Left ventricle myocardium inferior (tissue), 1 donor: ENCODE results near the gene STOX2. TPM values are rescaled to one million over a fixed set of nuclear protein-coding genes. Genes with fewer than 3 reads are reported as not detected.

Experiments used
- DNase-seq: peaks from one replicate; pipeline ENCODE4 v3.0.0-alpha.2; 2020
- H3K27ac ChIP-seq: fragments of 200-600 bp; replicated peaks from 2 replicates; pipeline ENCODE4 v1.8.0; 2021
- H3K27me3 ChIP-seq: fragments of 200-600 bp; 2 replicates; pipeline ENCODE4 v1.8.0; 2021; ENCODE audit warnings: low read depth
- H3K36me3 ChIP-seq: fragments of 200-600 bp; 2 replicates; pipeline ENCODE4 v1.8.0; 2021
- H3K4me1 ChIP-seq: fragments of 200-600 bp; 2 replicates; pipeline ENCODE4 v1.8.0; 2021
- H3K4me3 ChIP-seq: fragments of 200-600 bp; 2 replicates; pipeline ENCODE4 v1.8.0; 2021; ENCODE audit warnings: mild to moderate bottlenecking, moderate library complexity
- H3K9me3 ChIP-seq: fragments of 200-600 bp; replicated peaks from 2 replicates; pipeline ENCODE4 v1.8.0; 2021
- intact Hi-C: fragments of 100-400 bp; cut with micrococcal nuclease; formaldehyde crosslinking; loops from one replicate; pipeline ENCODE4 v1.11.0; 2022
- long read RNA-seq: library from polyadenylated mRNA; unstranded; transcript quantifications from one replicate; pipeline ENCODE4 v2.0.0, GENCODE V29; 2021
- total RNA-seq: library from RNA; stranded (reverse); fragmentation: NEBNext Ultra II Directional; extraction: Animal tissue kit (Norgen Biotek cat#: 25700); gene quantifications from one replicate; pipeline ENCODE4 v1.2.1, GENCODE V29; 2021
- TF ChIP-seq, protein P1 (sequence below): fragments of 200-600 bp; IDR thresholded peaks from 2 replicates; pipeline ENCODE4 v1.8.0; 2021; ENCODE audit warnings: antibody characterized with exemption, mild to moderate bottlenecking, borderline replicate concordance
- donor health status: DM: no; HTN: yes; CAD: no; lungs with severe emphysema.

STOX2 gene, protein sequence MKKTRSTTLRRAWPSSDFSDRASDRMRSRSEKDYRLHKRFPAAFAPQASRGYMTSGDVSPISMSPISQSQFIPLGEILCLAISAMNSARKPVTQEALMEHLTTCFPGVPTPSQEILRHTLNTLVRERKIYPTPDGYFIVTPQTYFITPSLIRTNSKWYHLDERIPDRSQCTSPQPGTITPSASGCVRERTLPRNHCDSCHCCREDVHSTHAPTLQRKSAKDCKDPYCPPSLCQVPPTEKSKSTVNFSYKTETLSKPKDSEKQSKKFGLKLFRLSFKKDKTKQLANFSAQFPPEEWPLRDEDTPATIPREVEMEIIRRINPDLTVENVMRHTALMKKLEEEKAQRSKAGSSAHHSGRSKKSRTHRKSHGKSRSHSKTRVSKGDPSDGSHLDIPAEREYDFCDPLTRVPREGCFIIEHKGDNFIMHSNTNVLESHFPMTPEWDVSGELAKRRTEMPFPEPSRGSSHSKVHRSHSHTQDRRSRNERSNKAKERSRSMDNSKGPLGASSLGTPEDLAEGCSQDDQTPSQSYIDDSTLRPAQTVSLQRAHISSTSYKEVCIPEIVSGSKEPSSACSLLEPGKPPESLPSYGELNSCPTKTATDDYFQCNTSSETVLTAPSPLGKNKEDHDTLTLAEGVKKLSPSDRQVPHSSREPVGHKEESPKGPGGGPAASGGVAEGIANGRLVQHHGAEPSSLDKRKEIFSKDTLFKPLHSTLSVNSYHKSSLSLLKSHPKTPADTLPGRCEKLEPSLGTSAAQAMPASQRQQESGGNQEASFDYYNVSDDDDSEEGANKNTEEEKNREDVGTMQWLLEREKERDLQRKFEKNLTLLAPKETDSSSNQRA (N-terminal part only)
- total RNA-seq, result 12.2 TPM
- long read RNA-seq, partial matches to known transcripts, result 3 of 4 reads
- long read RNA-seq, other reads (novel, unspliced or antisense), result 1 of 4 reads

DNA sequence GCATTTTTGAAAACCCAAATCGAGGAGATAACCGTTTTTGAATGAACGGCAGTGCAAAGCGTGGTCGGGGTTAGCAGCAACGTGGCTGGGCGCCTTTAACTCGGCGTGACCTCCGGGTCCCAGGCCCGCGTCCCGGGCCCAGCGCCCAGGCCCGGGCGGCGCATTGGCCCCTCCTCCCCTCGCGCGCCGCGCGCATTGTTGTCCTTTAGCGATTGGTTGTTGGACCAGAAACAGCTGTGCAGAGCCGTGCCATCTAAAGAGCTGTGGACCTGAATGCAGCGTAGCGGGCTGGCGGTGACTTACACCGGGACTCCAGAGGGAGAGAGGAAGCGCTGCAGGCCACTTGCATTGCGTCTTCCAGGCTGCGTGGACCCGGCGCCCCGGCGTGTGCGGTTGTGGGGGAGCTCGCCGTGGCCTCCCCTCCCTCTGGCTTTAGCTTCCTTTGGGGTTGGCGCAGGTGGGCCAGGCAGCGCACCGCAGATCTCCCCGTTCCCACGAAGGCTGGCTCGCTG, at the start of gene STOX2:
TSS of gene STOX2 (plus strand) at position 227 of the 512 bp plus-strand sequence. CDS start 1,484 bp downstream, outside the sequence.
- Histone ChIP-seq H3K9me3 (peaks cover 4% of the 10 kb centered on the region), H3K36me3 (no peaks in the 10 kb centered on the region), H3K4me3 (peak within 1 kb of the TSS; percentile 86), H3K4me1 (peaks cover 55% of the 10 kb centered on the region), H3K27me3 (no peaks in the 10 kb centered on the region), H3K27ac (peak within 1 kb of the TSS; percentile 92)
- DNase-seq, result peak; percentile 86
- TF ChIP-seq, protein P1, sequence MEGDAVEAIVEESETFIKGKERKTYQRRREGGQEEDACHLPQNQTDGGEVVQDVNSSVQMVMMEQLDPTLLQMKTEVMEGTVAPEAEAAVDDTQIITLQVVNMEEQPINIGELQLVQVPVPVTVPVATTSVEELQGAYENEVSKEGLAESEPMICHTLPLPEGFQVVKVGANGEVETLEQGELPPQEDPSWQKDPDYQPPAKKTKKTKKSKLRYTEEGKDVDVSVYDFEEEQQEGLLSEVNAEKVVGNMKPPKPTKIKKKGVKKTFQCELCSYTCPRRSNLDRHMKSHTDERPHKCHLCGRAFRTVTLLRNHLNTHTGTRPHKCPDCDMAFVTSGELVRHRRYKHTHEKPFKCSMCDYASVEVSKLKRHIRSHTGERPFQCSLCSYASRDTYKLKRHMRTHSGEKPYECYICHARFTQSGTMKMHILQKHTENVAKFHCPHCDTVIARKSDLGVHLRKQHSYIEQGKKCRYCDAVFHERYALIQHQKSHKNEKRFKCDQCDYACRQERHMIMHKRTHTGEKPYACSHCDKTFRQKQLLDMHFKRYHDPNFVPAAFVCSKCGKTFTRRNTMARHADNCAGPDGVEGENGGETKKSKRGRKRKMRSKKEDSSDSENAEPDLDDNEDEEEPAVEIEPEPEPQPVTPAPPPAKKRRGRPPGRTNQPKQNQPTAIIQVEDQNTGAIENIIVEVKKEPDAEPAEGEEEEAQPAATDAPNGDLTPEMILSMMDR, result no peak
- intact Hi-C loops, result no loop called here

DNA sequence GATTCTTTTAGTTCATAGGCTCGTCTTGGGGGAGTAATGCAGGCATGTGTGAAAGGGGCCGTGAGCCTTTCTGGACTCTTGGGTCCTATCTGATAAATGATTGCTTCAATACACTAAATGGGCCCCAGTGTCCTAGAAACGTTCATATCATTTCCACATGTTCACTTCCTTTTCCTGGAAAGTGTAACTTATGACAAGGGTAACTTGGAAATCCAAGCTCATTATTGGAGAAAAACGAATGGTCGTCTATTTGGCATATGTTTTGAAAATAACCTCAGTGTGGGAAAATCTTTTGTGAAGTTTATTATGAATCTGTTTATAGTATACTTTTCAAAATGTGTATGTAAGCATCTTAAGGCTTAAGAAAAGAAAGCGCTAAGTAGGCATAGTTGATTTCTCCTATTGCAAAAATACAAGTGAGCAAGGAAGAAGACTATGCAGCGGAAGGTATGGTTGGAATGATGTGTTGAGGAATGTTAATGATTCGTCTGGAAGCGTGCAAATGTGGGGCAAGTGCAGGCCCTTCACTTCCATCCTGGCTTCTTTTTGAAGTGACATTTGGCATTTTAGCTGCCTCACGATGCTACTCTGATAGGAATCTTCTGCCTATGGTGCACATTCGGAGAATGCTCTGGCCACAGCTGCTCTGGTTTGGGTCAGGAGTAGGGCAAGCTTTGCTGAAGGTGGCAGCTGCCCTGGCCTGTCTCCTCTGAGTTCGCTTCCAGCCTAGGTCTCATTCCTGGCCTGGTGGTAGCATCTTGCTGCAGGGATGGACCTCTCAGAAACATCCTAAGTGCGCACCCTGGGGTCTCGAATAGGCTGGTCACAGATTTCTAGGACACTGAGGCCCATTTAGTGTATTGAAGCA, 49.5 kb upstream of the STOX2 start:
- H3K36me3 ChIP-seq, result no peaks in the 10 kb centered on the region
- H3K9me3 ChIP-seq, result no peaks in the 10 kb centered on the region
- H3K27ac ChIP-seq, result no peak overlapping the region
- no peak for DNase-seq
- TF ChIP-seq, protein P1, result no peak
- no peaks in the 10 kb centered on the region for H3K27me3 ChIP-seq
- H3K4me1 ChIP-seq, result peaks cover 15% of the 10 kb centered on the region
- intact Hi-C loops, result no loop called here
- H3K4me3 ChIP-seq, result no peak overlapping the region

DNA sequence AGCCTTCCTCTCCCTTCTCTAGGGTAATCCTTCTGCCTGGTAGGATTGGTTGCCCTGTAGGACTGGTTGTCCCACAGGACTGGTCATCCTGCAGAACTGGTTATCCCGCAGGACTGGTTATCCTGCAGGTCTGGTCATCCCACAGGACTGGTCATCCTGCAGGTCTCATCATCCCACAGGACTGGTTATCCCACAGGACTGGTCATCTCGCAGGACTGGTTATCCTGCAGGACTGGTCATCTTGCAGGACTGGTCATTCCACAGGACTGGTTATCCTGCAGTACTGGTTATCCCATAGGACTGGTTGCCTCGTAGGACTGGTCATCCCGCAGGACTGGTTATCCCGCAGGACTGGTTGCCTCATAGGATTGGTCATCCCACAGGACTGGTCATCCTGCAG, 48.1 kb upstream of the STOX2 start:
- Histone ChIP-seq H3K4me3 (no peak overlapping the region), H3K36me3 (no peaks in the 10 kb centered on the region), H3K4me1 (peaks cover 21% of the 10 kb centered on the region), H3K9me3 (no peaks in the 10 kb centered on the region), H3K27me3 (no peaks in the 10 kb centered on the region), H3K27ac (no peak overlapping the region)
- intact Hi-C loops, result no loop called here
- TF ChIP-seq, protein P1, result no peak
- no peak for DNase-seq

DNA sequence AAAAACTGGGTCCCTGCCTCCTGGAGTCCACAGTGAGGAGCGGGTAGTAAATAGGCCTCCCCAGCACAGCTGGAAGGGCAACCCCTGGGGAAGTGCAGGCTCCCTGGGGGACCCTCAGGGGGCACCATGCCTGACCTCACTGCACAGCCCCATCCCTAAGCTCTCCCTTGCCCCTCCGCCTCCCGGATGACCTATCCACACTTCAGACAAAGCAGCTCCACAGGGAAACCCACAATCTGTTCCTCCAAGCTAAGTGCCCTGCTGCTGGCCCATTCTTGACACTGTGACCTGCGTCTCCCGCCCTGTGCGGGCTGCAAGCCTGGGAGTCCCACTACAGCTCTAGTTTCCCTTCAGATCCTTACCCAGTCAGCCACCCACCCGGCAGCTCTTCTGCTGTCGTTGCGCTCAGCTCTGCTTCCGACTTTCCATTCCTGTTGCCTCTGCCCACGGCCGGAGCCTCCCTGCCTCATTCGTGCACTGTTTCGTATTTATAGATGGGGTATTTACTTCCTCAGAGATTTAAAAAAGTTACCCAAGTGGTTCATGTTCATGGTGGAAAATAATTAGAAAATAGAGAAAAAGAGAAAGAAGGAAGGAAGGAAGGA, 47.0 kb upstream of the STOX2 start:
- intact Hi-C loops, result no loop called here
- Histone ChIP-seq H3K27me3 (no peaks in the 10 kb centered on the region), H3K9me3 (no peaks in the 10 kb centered on the region), H3K4me1 (peaks cover 21% of the 10 kb centered on the region), H3K27ac (no peak overlapping the region), H3K36me3 (no peaks in the 10 kb centered on the region), H3K4me3 (no peak overlapping the region)
- TF ChIP-seq, protein P1, result no peak
- DNase-seq, result no peak
